GM19397 (cell line): Measurements from ENCODE around the gene TCEAL8.

Source experiments
- ATAC-seq: cut with Tn5 transposase; IDR thresholded peaks from one replicate; pipeline ENCODE4 v1.9.1; 2021; ENCODE audit warnings: mild to moderate bottlenecking, moderate library complexity; ENCODE audit not compliant: unreplicated experiment

The TCEAL8 gene

DNA sequence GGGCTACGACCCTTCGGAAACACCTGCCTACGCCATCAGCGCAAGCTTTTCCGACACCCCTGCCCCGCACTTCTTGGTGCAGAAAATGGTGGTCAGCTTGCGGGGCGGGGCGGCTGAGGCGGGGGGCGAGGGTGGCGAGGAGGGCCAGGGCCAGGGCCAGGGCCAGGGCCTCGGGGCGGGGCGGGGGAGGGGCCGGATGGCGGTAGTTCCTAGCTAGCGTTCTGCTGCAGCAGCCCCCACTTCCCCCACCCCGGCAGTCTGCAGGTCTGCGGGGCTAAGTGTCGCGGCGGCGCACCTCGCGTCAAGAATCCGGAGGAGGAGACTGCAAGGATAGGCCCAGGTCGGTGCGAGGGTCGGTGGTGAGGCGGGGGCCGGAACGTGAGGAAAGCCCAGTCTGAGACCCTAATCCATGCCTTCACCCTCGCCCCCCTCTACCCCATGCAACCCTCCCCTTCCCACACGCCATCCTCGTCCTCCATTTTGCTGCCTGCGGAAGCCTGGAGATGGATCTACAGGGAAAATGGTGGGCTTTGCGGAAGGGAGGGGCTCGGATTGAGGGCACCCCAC, 39.4 kb downstream of the TCEAL8 start:
- ATAC-seq = peak; percentile 46

DNA sequence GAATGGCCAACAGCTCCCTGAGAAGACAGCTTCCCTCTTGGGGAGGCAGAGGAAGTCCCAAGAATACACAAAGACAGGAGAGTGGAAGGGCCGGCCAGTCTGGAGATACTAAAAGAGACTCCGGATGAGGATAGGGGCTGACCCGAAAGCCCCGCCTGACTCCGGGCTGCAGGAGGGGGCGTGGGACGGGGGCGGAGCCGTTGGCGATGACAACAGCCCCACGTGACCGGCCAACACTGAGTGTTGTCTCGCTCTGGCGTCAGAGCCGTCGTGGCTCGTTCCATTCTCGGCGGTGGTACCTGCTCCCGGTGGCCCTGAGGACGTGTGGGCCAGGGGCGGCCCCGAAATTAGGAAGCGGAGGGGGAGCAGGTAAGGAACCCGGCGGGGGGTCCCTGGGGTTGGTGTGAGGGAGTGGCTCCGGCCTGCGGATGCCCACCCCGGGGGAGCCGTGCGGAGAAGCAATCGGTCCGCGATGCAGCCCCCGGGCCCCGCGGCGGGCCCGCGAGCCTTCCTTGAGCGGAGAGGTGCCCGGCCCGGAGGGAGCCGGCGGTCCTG, 40.0 kb downstream of the TCEAL8 start, which contains the start of gene BEX4:
BEX4 (plus strand) TSS at position 239 of the 555 bp plus-strand sequence. CDS start 1,046 bp downstream, outside the sequence.
- ATAC-seq = peak; percentile 90

DNA sequence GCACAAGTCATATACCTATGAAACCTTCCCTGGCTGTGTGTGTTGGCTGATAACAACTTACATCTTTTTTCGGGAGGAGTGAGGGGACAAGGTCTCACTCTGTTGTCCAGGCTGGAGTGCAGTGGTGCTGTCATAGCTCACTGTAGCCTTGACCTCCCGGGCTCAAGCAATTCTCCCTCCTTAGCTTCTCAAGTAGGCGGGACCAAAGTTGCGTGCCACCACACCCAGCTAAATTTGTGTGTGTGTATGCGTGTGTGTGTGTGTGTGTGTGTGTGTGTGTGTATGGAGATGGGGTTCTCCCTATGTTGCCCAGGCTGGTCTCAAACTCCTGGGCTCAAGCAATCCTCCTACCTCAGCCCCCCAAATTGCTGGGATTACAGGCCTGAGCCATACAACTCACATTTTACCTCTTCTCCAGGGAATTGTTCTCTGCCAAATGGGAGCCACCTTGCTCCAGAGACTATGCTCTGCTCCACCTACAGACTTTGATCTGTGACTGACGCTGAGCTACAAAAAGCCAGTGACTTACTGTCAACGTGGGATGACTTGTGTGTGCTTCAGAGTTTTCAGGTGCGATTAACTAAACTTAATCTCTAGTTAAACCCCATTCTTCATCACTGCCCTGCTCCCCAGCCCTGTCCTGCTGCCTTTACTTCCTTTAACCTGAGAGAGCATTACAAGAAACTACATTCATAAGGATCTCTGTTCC, 42.1 kb downstream of the TCEAL8 start:
- no peak for ATAC-seq

DNA sequence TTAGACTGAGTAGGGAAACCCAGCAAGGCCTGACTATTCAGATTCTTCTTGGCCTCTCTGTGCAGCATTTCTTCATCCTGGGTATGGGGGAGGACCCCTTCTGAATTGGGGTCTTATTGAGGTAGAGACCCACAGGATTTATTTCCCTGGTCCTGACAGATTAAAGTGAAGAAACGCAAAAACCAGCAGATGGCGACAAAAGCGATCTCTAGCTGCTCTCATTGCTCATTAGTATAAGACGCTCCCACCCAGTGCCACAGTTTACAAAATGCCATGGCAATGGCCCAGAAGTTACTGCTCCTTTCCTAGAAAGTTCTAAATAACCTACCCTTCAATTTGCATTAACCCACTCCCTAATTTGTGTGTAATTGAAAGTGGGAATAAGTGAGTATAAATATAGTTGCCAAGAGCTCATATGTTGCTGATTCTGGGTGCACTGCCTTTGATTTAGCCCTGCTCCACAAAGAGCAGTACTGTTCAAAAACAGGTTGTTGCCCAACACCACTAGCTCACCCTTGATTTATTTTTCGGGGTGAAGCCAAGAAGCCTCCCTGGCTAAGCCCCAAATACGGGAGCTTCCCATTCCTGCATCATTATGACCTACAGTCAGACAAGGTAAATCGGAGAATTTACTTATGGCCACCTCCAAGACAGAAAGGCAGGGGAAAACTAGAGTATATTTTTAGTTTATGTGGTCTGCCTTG, 43.8 kb downstream of the TCEAL8 start:
- ATAC-seq = no peak

DNA sequence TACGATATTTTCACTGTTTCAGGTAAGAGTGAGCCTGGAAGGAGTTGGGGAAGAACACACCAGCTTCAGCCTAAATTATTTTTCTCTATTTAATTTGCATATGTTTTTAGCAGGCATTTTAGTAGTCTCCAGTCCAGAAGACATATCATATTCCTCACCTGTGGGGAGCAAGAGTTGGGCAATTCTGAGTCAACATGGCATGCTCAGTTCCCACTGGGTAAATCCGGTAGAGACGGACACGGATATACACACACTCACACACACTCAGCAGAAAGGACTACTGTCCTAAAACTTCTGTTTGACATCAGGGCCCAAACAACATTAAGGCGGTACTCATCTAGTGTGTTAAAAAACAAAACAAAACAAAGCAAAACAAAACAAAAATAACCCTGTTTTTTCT, 44.9 kb downstream of the TCEAL8 start:
- ATAC-seq = no peak
